Subcutaneous abdominal adipose tissue (tissue), 5 donors: ENCODE measurements around the gene PASK.

Experiments used
- H3K27ac ChIP-seq: one replicate; pipeline ENCODE4 v1.7.0; 2013; ENCODE audit warnings: low read depth, mild to moderate bottlenecking, inconsistent platforms, low read length, moderate library complexity
- H3K27me3 ChIP-seq, 5 donors: one replicate each; pipeline ENCODE4 v1.7.0; 2013; ENCODE audit warnings: low read length in 5 of 5, inconsistent platforms in 1 of 5; ENCODE audit not compliant: control insufficient read depth in 5 of 5, insufficient read depth in 4 of 5
- H3K36me3 ChIP-seq, 5 donors: one replicate each; pipeline ENCODE4 v1.7.0; 2013; ENCODE audit warnings: low read length in 5 of 5; ENCODE audit not compliant: control insufficient read depth in 5 of 5, insufficient read depth in 5 of 5
- H3K4me1 ChIP-seq, 5 donors: one replicate each; pipeline ENCODE4 v1.7.0; 2013; ENCODE audit warnings: low read length in 5 of 5, mild to moderate bottlenecking in 3 of 5, moderate library complexity in 1 of 5; ENCODE audit not compliant: control insufficient read depth in 5 of 5, insufficient read depth in 5 of 5
- H3K4me3 ChIP-seq, 5 donors: one replicate each; pipeline ENCODE4 v1.7.0; 2013; ENCODE audit warnings: low read length in 5 of 5, low read depth in 1 of 5
- H3K9ac ChIP-seq, 5 donors: one replicate each; pipeline ENCODE4 v1.7.0; 2013; ENCODE audit warnings: low read length in 5 of 5, mild to moderate bottlenecking in 4 of 5, moderate library complexity in 3 of 5
- H3K9me3 ChIP-seq, 5 donors: one replicate each; pipeline ENCODE4 v1.7.0; 2013; ENCODE audit warnings: low read length in 5 of 5; ENCODE audit not compliant: control insufficient read depth in 5 of 5
- donor health status: healthy.
- donor health status: healthy.
- donor health status: healthy.
- donor health status: healthy.
- donor health status: healthy.

Gene PASK

GRCh38 chr2:241121008-241121407 is 28.3 kb downstream of the PASK start:
- Histone ChIP-seq H3K27me3 (no peaks in the 10 kb centered on the region), H3K36me3 (peaks cover 0 to 4% (median 2%) of the 10 kb centered on the region in 5 donors), H3K4me1 (peaks cover 0 to 10% (median 9%) of the 10 kb centered on the region in 5 donors), H3K9ac (no peak overlapping the region), H3K9me3 (no peaks in the 10 kb centered on the region), H3K27ac (no peak overlapping the region), H3K4me3 (no peak overlapping the region)

- no peaks in the 10 kb centered on the region for H3K9me3 ChIP-seq
- no peak overlapping the region for H3K9ac ChIP-seq
- H3K4me1 ChIP-seq, result peaks cover 0 to 10% (median 9%) of the 10 kb centered on the region in 5 donors
- no peaks in the 10 kb centered on the region for H3K27me3 ChIP-seq
- no peak overlapping the region for H3K27ac ChIP-seq
- peaks cover 0 to 6% (median 2%) of the 10 kb centered on the region in 5 donors for H3K36me3 ChIP-seq
- H3K4me3 ChIP-seq, result no peak overlapping the region
These were observed 28.8 kb downstream of the PASK start for GRCh38 chr2:241120440-241120839.

- Histone ChIP-seq H3K4me3 (no peak overlapping the region), H3K9ac (no peak overlapping the region), H3K9me3 (no peaks in the 10 kb centered on the region), H3K36me3 (peaks cover 0 to 11% (median 0%) of the 10 kb centered on the region in 5 donors), H3K27me3 (no peaks in the 10 kb centered on the region), H3K27ac (no peak overlapping the region), H3K4me1 (peaks cover 0 to 6% (median 5%) of the 10 kb centered on the region in 5 donors)
These were observed 30.4 kb downstream of the PASK start for GRCh38 chr2:241118737-241119505.

GRCh38 chr2:241116606-241117560 is 32.4 kb downstream of the PASK start:
- Histone ChIP-seq H3K36me3 (peaks cover 0 to 11% (median 0%) of the 10 kb centered on the region in 5 donors), H3K9ac (no peak overlapping the region), H3K9me3 (no peaks in the 10 kb centered on the region), H3K4me3 (no peak overlapping the region), H3K27ac (no peak overlapping the region), H3K4me1 (no peaks in the 10 kb centered on the region), H3K27me3 (no peaks in the 10 kb centered on the region)

DNA sequence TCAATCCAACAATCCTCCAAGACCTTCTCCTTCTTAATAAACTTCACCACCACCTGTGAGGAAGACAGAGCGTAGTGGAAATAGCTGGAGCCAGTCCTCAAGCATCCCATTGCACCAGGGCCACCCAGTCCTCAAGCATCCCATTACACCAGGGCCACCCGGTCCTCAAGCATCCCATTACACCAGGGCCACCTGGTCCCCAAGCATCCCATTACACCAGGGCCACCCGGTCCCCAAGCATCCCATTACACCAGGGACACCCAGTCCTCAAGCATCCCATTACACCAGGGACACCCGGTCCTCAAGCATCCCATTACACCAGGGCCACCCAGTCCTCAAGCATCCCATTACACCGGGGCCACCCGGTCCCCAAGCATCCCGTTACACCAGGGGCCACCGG is 33.9 kb downstream of the PASK start:
- H3K27ac ChIP-seq, result no peak overlapping the region
- no peak overlapping the region for H3K9ac ChIP-seq
- H3K9me3 ChIP-seq, result no peaks in the 10 kb centered on the region
- no peaks in the 10 kb centered on the region for H3K27me3 ChIP-seq
- peaks cover 0 to 11% (median 0%) of the 10 kb centered on the region in 5 donors for H3K36me3 ChIP-seq
- H3K4me1 ChIP-seq, result no peaks in the 10 kb centered on the region
- H3K4me3 ChIP-seq, result no peak overlapping the region

DNA sequence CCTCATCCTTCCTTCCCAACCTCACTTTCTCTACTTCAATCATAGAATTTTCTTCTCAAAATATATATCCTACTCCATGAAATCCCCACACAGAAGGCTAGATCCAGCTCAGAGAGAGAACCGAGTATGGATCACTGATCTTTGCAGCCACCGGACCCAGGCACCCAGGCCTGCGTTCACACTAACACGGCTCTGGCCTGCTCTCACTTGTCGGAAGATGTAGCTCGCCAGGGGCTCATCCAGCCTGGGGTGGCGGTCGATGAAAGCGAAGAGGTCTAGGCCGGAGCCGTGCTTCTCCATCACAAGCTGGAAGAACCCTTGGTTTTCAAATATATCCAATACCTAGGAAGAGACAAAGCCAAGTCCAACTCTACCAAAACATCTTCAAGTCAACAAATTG is 34.4 kb downstream of the PASK start:
- no peaks in the 10 kb centered on the region for H3K9me3 ChIP-seq
- peaks cover 0 to 11% (median 0%) of the 10 kb centered on the region in 5 donors for H3K36me3 ChIP-seq
- H3K4me3 ChIP-seq, result no peak overlapping the region
- no peak overlapping the region for H3K27ac ChIP-seq
- H3K27me3 ChIP-seq, result no peaks in the 10 kb centered on the region
- H3K9ac ChIP-seq, result no peak overlapping the region
- no peaks in the 10 kb centered on the region for H3K4me1 ChIP-seq

DNA sequence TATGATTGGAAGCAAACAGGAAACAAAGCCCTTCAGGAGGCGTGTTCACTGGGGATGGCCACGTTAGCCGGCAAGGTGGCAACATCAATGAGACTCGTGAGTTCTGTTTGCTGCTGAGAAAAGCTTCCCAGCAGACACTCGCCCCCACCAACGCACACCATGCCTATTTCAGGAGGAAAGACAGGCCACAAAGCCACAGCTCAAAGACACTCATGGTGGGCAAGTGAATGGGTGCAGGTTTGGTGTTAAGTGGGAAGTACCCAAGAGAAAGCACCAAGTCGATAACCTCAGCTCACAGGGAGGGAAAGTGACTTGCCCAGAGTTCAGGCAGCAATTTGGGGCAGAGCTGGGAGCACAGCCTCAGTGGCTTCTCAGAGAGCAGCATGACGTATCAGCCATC is 36.7 kb downstream of the PASK start:
- H3K4me1 ChIP-seq, result peaks cover 0 to 13% (median 2%) of the 10 kb centered on the region in 5 donors
- H3K27ac ChIP-seq, result no peak overlapping the region
- peaks cover 0 to 11% (median 0%) of the 10 kb centered on the region in 5 donors for H3K36me3 ChIP-seq
- no peak overlapping the region for H3K9ac ChIP-seq
- no peak overlapping the region for H3K4me3 ChIP-seq
- no peaks in the 10 kb centered on the region for H3K27me3 ChIP-seq
- no peaks in the 10 kb centered on the region for H3K9me3 ChIP-seq

DNA sequence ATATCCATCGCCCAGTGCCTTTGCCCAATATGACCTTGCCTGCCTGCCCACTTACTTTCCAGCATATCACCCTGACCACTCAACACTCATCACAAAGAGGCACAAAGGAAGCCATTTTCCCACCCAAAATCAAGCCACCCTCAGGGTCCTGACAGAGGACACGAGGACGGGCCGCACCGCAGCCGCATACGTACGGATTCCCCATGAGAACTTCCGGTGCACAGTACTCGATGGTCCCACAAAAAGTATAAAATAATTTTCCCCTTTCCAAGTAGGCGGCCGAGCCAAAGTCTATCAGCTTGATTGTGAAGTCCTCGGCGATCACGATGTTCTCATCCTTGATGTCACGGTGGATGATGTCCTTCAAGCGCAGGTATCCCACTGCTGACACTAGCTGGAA is 37.2 kb downstream of the PASK start:
- Histone ChIP-seq H3K27ac (no peak overlapping the region), H3K9ac (no peak overlapping the region), H3K36me3 (peaks cover 0 to 11% (median 0%) of the 10 kb centered on the region in 5 donors), H3K4me3 (no peak overlapping the region), H3K4me1 (peaks cover 0 to 13% (median 2%) of the 10 kb centered on the region in 5 donors), H3K27me3 (no peaks in the 10 kb centered on the region), H3K9me3 (no peaks in the 10 kb centered on the region)

DNA sequence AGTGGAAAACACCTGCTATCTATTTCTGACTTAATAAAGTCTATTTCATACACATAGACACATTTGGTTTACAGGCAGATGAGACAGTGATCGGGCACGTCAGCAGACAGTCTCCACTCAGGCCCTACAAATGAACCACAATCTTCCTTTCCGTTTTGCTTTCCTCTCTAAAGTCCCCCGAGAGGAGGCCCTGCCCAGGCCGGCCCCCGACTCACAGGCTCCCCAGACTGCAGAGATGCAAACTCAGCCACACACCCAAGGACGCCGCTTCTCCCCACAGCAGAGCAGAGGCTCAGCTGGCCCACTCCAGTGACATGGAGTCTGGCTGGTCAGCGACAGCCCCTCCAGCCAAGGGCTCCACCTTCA is 37.8 kb downstream of the PASK start:
- no peak overlapping the region for H3K27ac ChIP-seq

More for the DNA sequence above, 37.8 kb downstream of the PASK start:
- Histone ChIP-seq H3K4me3 (no peak overlapping the region), H3K27me3 (no peaks in the 10 kb centered on the region), H3K4me1 (peaks cover 0 to 13% (median 2%) of the 10 kb centered on the region in 5 donors), H3K9ac (no peak overlapping the region), H3K9me3 (no peaks in the 10 kb centered on the region), H3K36me3 (peaks cover 0 to 7% (median 0%) of the 10 kb centered on the region in 5 donors)
